ENCODE measurements around the gene NPHP3. TPM values are rescaled to one million over a fixed set of nuclear protein-coding genes. Genes with fewer than 3 reads are reported as not detected.

NPHP3 gene
- total and polyA plus RNA-seq, 2 of the 4 experiments (the other 2 are of a cell fraction): 19.9 to 21.3 TPM

DNA sequence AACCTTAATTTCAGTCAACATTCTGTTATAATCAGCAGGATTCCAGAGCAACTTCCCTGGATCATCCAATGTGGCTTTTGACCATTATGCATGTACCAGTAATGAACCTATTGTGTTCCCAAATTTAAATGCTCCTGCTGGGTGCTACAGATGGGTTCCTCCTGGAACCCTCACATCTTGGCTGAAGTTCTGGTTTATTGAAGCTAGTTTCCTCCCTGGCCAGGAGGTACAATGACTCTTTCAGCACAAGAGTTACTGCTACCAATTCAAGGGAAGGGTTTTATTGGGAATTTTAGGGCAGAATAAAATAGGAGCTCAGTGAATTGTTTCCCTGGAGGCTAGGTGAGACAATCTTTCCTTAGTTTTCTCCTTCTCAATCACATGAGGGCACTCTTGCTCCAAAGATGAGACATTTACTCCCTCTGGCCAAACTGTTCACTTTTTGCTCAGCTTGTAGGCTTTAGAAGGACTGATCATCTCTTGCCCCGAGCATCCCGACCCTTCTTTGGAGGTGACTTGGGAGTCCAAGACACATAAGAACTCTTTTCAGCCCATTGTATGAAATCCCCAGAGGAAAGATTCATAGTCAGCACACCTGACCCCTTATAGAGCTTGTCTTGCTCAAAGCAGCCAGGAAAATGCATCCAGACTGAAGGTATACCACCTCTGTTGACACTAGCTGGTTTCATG lies 8.8 kb upstream of the NPHP3 start:
- ATAC-seq (ENCODE audit: low read depth): peak; percentile 94
- Histone ChIP-seq H2AFZ (replicated peaks; ENCODE audit: low read length, poor library complexity) (no peak overlapping the region), H3K9me3 (ENCODE audit: control insufficient read depth, insufficient read depth, low read length) (no peaks in the 10 kb centered on the region), H3K9ac (ENCODE audit: low read depth, low read length) (no peak overlapping the region), H3K79me1 (ENCODE audit: low read depth in 1 of 2, low read length in 2 of 2) (no peaks in the 10 kb centered on the region), H3K27ac (ENCODE audit: insufficient read depth, low read length) (no peak overlapping the region), H4K91ac (ENCODE audit: insufficient read depth, low read depth, low read length) (no peak overlapping the region), H2BK20ac (ENCODE audit: low read depth, low read length) (no peak overlapping the region), H3K9me1 (ENCODE audit: insufficient read depth, low read length) (no peaks in the 10 kb centered on the region), H2AK5ac (ENCODE audit: low read depth, low read length) (no peak overlapping the region), H4K20me1 (ENCODE audit: insufficient read depth, low read length) (no peaks in the 10 kb centered on the region), H3K4me2 (ENCODE audit: low read depth, low read length) (no peak overlapping the region), H3K4me3 (ENCODE audit: insufficient read depth, low read depth, low read length) (no peak overlapping the region), H4K5ac (ENCODE audit: low read depth, low read length) (no peak overlapping the region), H3K56ac (ENCODE audit: extremely low read depth, insufficient read depth, low read length) (no peak overlapping the region), H3K27me3 (ENCODE audit: control insufficient read depth, insufficient read depth, low read length) (peaks cover 6% of the 10 kb centered on the region), H3K18ac (ENCODE audit: low read depth, low read length) (no peak overlapping the region), H3K23ac (ENCODE audit: low read depth, low read length) (no peak overlapping the region), H3K4ac (ENCODE audit: low read depth, low read length) (no peak overlapping the region), H2BK5ac (ENCODE audit: low read depth, low read length, poor library complexity, severe bottlenecking) (no peak overlapping the region), H3K14ac (replicated peaks; ENCODE audit: low read depth, low read length) (no peak overlapping the region), H3K36me3 (ENCODE audit: control insufficient read depth, insufficient read depth, low read length) (no peaks in the 10 kb centered on the region), H2BK15ac (ENCODE audit: low read depth, low read length) (no peak overlapping the region), H3K4me1 (ENCODE audit: control insufficient read depth, insufficient read depth, low read length) (no peaks in the 10 kb centered on the region), H4K8ac (ENCODE audit: low read depth in 2 of 2, low read length in 2 of 2) (no peak overlapping the region), H2AK9ac (replicated peaks; ENCODE audit: low read depth, low read length, poor library complexity) (no peak overlapping the region), H2BK120ac (ENCODE audit: low read depth, low read length) (no peak overlapping the region)
- dilution Hi-C loops (cut with HindIII; ENCODE audit: low sequenced_read_pairs, unreplicated experiment): no loop called here
- BruUV-seq (replicated peaks): no TSS peak
- DNase-seq: peak; percentile 57
- intact Hi-C loops (cut with micrococcal nuclease): loop anchor here (1.0 to 5.0 kb wide), 7 partner anchors 310 to 1196 kb away; partner anchors contain the start of gene SRPRB
- in situ Hi-C loops (cut with MboI; ENCODE audit: low sequenced_read_pairs): loop anchor here (10.0 to 25.0 kb wide), 3 partner anchors 306 to 1206 kb away; partner anchors contain the start of gene TMEM108
- WGBS, 2 experiments (ENCODE audit: extremely low coverage in 2 of 2, insufficient read length in 1 of 2): no CpG with 5 or more reads among the region's 2 CpGs
- ChIA-PET POLR2A (ENCODE audit: unreplicated experiment) (no interaction called here), CTCF (interaction anchor here (0.6 to 1.6 kb wide), 10 partner anchors 9 to 1809 kb away, joined by 3 to 6 read pairs (median 4); no protein-coding TSS in a partner anchor)
- TF ChIP-seq MAFK (IDR thresholded peaks at IDR 0.05; ENCODE audit: low read depth, low read length) (no peak), MAZ (IDR thresholded peaks at IDR 0.05; ENCODE audit: borderline replicate concordance, low read depth, low read length) (no peak), NFE2L2 (IDR thresholded peaks at IDR 0.05; ENCODE audit: low read depth, low read length) (no peak), RAD21 (IDR thresholded peaks at IDR 0.05; ENCODE audit: low read length) (peak; percentile 80), FOS (IDR thresholded peaks at IDR 0.05; ENCODE audit: low read depth, low read length) (no peak), CEBPB (IDR thresholded peaks at IDR 0.05; ENCODE audit: low read depth, low read length) (no peak), BHLHE40 (IDR thresholded peaks at IDR 0.05; ENCODE audit: low read depth, low read length) (no peak), MXI1 (IDR thresholded peaks at IDR 0.05; ENCODE audit: borderline replicate concordance, low read depth, low read length) (no peak), SMC3 (IDR thresholded peaks at IDR 0.05; ENCODE audit: low read depth, low read length) (peak; percentile 52), POLR2A (IDR thresholded peaks at IDR 0.05; ENCODE audit: low read depth, low read length) (no peak), CHD1 (IDR thresholded peaks at IDR 0.05; ENCODE audit: low read depth, low read length) (no peak), RCOR1 (IDR thresholded peaks at IDR 0.05; ENCODE audit: insufficient replicate concordance, low read length) (no peak)
- TF ChIP-seq, protein P1, sequence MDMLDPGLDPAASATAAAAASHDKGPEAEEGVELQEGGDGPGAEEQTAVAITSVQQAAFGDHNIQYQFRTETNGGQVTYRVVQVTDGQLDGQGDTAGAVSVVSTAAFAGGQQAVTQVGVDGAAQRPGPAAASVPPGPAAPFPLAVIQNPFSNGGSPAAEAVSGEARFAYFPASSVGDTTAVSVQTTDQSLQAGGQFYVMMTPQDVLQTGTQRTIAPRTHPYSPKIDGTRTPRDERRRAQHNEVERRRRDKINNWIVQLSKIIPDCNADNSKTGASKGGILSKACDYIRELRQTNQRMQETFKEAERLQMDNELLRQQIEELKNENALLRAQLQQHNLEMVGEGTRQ (IDR thresholded peaks at IDR 0.05; ENCODE audit: low read depth, low read length): no peak
- TF ChIP-seq, protein P2, sequence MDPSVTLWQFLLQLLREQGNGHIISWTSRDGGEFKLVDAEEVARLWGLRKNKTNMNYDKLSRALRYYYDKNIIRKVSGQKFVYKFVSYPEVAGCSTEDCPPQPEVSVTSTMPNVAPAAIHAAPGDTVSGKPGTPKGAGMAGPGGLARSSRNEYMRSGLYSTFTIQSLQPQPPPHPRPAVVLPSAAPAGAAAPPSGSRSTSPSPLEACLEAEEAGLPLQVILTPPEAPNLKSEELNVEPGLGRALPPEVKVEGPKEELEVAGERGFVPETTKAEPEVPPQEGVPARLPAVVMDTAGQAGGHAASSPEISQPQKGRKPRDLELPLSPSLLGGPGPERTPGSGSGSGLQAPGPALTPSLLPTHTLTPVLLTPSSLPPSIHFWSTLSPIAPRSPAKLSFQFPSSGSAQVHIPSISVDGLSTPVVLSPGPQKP (IDR thresholded peaks at IDR 0.05; ENCODE audit: borderline replicate concordance, low read depth, low read length): no peak
- TF ChIP-seq, protein P3, sequence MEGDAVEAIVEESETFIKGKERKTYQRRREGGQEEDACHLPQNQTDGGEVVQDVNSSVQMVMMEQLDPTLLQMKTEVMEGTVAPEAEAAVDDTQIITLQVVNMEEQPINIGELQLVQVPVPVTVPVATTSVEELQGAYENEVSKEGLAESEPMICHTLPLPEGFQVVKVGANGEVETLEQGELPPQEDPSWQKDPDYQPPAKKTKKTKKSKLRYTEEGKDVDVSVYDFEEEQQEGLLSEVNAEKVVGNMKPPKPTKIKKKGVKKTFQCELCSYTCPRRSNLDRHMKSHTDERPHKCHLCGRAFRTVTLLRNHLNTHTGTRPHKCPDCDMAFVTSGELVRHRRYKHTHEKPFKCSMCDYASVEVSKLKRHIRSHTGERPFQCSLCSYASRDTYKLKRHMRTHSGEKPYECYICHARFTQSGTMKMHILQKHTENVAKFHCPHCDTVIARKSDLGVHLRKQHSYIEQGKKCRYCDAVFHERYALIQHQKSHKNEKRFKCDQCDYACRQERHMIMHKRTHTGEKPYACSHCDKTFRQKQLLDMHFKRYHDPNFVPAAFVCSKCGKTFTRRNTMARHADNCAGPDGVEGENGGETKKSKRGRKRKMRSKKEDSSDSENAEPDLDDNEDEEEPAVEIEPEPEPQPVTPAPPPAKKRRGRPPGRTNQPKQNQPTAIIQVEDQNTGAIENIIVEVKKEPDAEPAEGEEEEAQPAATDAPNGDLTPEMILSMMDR (conservative IDR thresholded peaks at IDR 0.05; ENCODE audit: low read depth, low read length): peak; percentile 67
